ENCODE measurements around the gene SLC12A7.

DNA sequence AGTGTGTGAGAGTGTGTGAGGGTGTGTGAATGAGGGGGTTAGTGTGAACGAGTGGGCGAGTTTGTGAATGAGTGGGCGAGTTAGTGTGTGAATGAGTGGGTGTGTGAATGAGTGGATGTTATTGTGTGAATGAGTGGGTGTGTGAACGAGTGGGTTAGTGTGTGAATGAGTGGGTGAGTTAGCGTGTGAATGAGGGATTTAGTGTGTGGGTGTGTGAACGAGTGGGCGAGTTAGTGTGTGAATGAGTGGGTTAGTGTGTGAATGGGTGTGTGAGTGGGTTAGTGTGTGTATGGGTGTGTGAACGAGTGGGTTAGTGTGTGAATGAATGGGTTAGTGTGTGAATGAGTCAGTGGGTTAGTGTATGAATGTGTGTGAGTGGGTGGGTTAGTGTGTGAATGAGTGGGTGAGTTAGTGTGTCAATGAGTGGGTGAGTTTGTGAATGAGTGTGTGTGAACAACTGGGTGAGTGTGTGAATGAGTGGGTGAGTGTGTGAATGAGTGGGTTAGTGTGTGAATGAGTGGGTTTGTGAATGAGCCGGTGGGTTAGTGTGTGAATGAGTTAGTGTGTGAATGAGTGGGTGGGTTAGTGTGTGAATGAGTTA lies 65.8 kb downstream of the SLC12A7 start:
- TF ChIP-seq, protein P1, sequence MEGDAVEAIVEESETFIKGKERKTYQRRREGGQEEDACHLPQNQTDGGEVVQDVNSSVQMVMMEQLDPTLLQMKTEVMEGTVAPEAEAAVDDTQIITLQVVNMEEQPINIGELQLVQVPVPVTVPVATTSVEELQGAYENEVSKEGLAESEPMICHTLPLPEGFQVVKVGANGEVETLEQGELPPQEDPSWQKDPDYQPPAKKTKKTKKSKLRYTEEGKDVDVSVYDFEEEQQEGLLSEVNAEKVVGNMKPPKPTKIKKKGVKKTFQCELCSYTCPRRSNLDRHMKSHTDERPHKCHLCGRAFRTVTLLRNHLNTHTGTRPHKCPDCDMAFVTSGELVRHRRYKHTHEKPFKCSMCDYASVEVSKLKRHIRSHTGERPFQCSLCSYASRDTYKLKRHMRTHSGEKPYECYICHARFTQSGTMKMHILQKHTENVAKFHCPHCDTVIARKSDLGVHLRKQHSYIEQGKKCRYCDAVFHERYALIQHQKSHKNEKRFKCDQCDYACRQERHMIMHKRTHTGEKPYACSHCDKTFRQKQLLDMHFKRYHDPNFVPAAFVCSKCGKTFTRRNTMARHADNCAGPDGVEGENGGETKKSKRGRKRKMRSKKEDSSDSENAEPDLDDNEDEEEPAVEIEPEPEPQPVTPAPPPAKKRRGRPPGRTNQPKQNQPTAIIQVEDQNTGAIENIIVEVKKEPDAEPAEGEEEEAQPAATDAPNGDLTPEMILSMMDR (optimal IDR thresholded peaks at IDR 0.05 in 1 of 3, IDR thresholded peaks at IDR 0.05 in 1 of 3, conservative IDR thresholded peaks at IDR 0.05 in 1 of 3; ENCODE audit: extremely low read depth in 1 of 3, insufficient read depth in 2 of 3, low read length in 3 of 3) = no peak
- no peak for TF ChIP-seq EZH2 (IDR thresholded peaks at IDR 0.05; ENCODE audit: low read length)

All from keratinocyte (primary cell).